Upper lobe of left lung (tissue), 4 donors: ENCODE data around the gene APBB2.

ENCODE experiments used
- CTCF ChIP-seq, 6 experiments: fragments of 450-650 bp in 4 of 6; fragments of 200-600 bp in 2 of 6; sonication (generic) in 2 of 6; IDR thresholded peaks; one replicate each; pipeline ENCODE4 v1.5.1; 2016 to 2019; ENCODE audit warnings: antibody characterized with exemption in 6 of 6
- EP300 ChIP-seq, 4 donors: sonication (generic); formaldehyde crosslinking; IDR thresholded peaks; one replicate each; pipeline ENCODE4 v1.5.1; 2017; ENCODE audit warnings: antibody characterized with exemption in 4 of 4, control low read depth in 2 of 4
- POLR2A ChIP-seq, 4 donors: fragments of 450-650 bp; IDR thresholded peaks; one replicate each; pipeline ENCODE4 v1.5.1; 2016 to 2017; ENCODE audit warnings: antibody characterized with exemption in 4 of 4, mild to moderate bottlenecking in 2 of 4

DNA sequence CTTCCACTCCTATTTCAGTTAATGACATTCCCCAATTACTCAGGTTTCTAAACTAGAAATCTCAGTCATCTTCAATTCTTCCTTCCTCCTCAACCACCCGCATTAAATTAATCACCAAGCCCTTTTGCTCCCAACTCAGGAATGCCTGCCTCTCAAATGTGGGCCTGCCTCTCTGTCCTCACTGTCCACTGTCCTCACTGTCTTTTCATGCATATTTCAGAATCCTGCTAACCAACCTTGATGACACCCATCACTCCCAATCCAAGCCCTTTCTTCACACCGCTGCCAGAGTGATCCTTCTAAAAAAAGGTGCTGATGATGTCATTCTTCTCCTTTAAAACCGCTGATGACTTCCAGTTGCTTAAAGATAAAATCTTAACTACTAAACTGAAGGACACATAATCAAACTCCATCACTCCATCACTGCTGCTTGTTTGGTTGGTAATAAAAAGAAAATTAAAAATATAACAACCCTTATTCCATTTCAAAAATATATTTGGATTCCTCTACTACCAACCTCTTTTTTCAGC lies 5.1 kb upstream of the APBB2 start:
- TF ChIP-seq CTCF (IDR thresholded peaks at IDR 0.05) (no peak), POLR2A (IDR thresholded peaks at IDR 0.05) (no peak), EP300 (IDR thresholded peaks at IDR 0.05) (no peak)
